Measurements from ENCODE around the gene GPR171. TPM values are rescaled to one million over a fixed set of nuclear protein-coding genes. Genes with fewer than 3 reads are reported as not detected.

The GPR171 gene
- polyA plus RNA-seq, 3 donors = 0.20 TPM; not detected in 2

- Histone ChIP-seq H3K27ac (ENCODE audit: low read depth in 1 of 2, low read length in 2 of 2) (no peak overlapping the region), H3K4me2 (replicated peaks; ENCODE audit: extremely low read depth, low read length, poor library complexity, severe bottlenecking) (no peak overlapping the region), H3K4me3 (replicated peaks in 1 of 3; ENCODE audit: low read depth in 2 of 3, low read length in 3 of 3) (no peak overlapping the region), H3K9ac (ENCODE audit: insufficient read depth, low read length, poor library complexity, severe bottlenecking) (no peak overlapping the region), H3K9me3 (replicated peaks in 1 of 2; ENCODE audit: control insufficient read depth in 1 of 2, insufficient read depth in 1 of 2, low read length in 2 of 2) (peaks cover 0 to 4% of the 10 kb centered on the region in 2 donors), H4K20me1 (ENCODE audit: insufficient read depth, low read length) (no peaks in the 10 kb centered on the region), H3K4me1 (ENCODE audit: control insufficient read depth in 1 of 2, insufficient read depth in 2 of 2, low read length in 2 of 2) (peaks cover 0 to 5% of the 10 kb centered on the region in 2 donors), H3K79me2 (ENCODE audit: insufficient read depth, low read length) (no peaks in the 10 kb centered on the region), H3K27me3 (ENCODE audit: control insufficient read depth in 2 of 2, insufficient read depth in 2 of 2, low read length in 2 of 2) (no peaks in the 10 kb centered on the region), H3K36me3 (replicated peaks in 1 of 2; ENCODE audit: control insufficient read depth in 1 of 2, insufficient read depth in 2 of 2, low read length in 2 of 2) (no peaks in the 10 kb centered on the region), H2AFZ (ENCODE audit: insufficient read depth, low read depth, low read length, poor library complexity, severe bottlenecking) (no peak overlapping the region)
- H3K27me3 Mint-ChIP-seq (ENCODE audit: low read depth in 3 of 3) = no peaks in the 10 kb centered on the region
- H3K36me3 Mint-ChIP-seq = peaks cover 0 to 3% of the 10 kb centered on the region in 2 donors
- peaks cover 13% of the 10 kb centered on the region for H3K4me1 Mint-ChIP-seq
- peaks cover 0 to 7% (median 6%) of the 10 kb centered on the region in 7 donors for H3K9me3 Mint-ChIP-seq
- no peak for DNase-seq
- intact Hi-C loops (cut with micrococcal nuclease) = no loop called here
- WGBS (ENCODE audit: insufficient coverage) = no CpG with 5 or more reads among the region's 3 CpGs
- no peak overlapping the region for H3K4me3 Mint-ChIP-seq
- H3K27ac Mint-ChIP-seq = peak overlapping the region in 1 of 7 donors; percentile 63
- no peak for TF ChIP-seq CTCF (IDR thresholded peaks at IDR 0.05)
Observed at GRCh38 chr3:151216641-151217607, 13.9 kb upstream of the GPR171 start.

- H3K4me1 Mint-ChIP-seq = peaks cover 21% of the 10 kb centered on the region
- Histone ChIP-seq H3K4me1 (ENCODE audit: control insufficient read depth in 1 of 2, insufficient read depth in 2 of 2, low read length in 2 of 2) (peaks cover 9 to 11% of the 10 kb centered on the region in 2 donors), H3K4me2 (replicated peaks; ENCODE audit: extremely low read depth, low read length, poor library complexity, severe bottlenecking) (no peak overlapping the region), H3K9me3 (replicated peaks in 1 of 2; ENCODE audit: control insufficient read depth in 1 of 2, insufficient read depth in 1 of 2, low read length in 2 of 2) (no peaks in the 10 kb centered on the region), H3K36me3 (replicated peaks in 1 of 2; ENCODE audit: control insufficient read depth in 1 of 2, insufficient read depth in 2 of 2, low read length in 2 of 2) (no peaks in the 10 kb centered on the region), H3K79me2 (ENCODE audit: insufficient read depth, low read length) (no peaks in the 10 kb centered on the region), H4K20me1 (ENCODE audit: insufficient read depth, low read length) (no peaks in the 10 kb centered on the region), H3K4me3 (replicated peaks in 1 of 3; ENCODE audit: low read depth in 2 of 3, low read length in 3 of 3) (no peak overlapping the region), H3K27ac (ENCODE audit: low read depth in 1 of 2, low read length in 2 of 2) (no peak overlapping the region), H3K27me3 (ENCODE audit: control insufficient read depth in 2 of 2, insufficient read depth in 2 of 2, low read length in 2 of 2) (no peaks in the 10 kb centered on the region), H3K9ac (ENCODE audit: insufficient read depth, low read length, poor library complexity, severe bottlenecking) (no peak overlapping the region), H2AFZ (ENCODE audit: insufficient read depth, low read depth, low read length, poor library complexity, severe bottlenecking) (no peak overlapping the region)
- intact Hi-C loops (cut with micrococcal nuclease) = no loop called here
- no peak for TF ChIP-seq CTCF (IDR thresholded peaks at IDR 0.05)
- no CpG with 5 or more reads among the region's 1 CpG for WGBS (ENCODE audit: insufficient coverage)
- H3K9me3 Mint-ChIP-seq = no peaks in the 10 kb centered on the region
- H3K27me3 Mint-ChIP-seq (ENCODE audit: low read depth in 3 of 3) = no peaks in the 10 kb centered on the region
- H3K27ac Mint-ChIP-seq = no peak overlapping the region
- no peak overlapping the region for H3K4me3 Mint-ChIP-seq
- DNase-seq = no peak
- no peaks in the 10 kb centered on the region for H3K36me3 Mint-ChIP-seq
Observed at GRCh38 chr3:151214459-151214858, 11.4 kb upstream of the GPR171 start.
